ENCODE results near the gene TMEM202. TPM values are rescaled to one million over a fixed set of nuclear protein-coding genes. Genes with fewer than 3 reads are reported as not detected.
"Not testable (repeated sequence)": the region's sequence is repeated elsewhere in the genome, so short reads cannot be mapped to it uniquely, and the experiment has no call there.

The TMEM202 gene
- total and polyA plus RNA-seq, 2 donors (not counting 3 experiments of a cell fraction or from before 2014, with no cell fraction given) = not detected

DNA sequence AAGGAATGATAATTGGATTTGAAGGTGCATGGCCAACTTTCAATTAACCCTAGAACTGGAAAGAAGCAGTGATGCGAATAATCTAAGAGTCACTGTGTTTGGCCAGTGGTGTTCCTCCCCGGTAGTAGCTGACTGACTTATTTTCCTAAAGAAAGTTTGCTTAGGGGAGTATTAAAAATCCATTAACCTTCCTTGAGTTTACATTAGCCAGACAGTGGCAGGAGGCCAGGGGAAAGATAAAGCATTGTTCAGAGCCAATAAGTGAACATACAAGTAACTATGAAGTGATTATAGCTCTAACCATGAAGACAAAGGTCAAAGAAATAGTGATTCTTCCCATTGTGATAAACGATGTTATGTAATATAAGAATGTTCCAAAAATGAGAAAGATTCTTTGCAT is 8.9 kb upstream of the TMEM202 start:
- ChIA-PET POLR2A (no interaction called here), CTCF (no interaction called here)
- Histone ChIP-seq H3K36me3 (ENCODE audit: control insufficient read depth in 2 of 2, extremely low read depth in 1 of 2, insufficient read depth in 2 of 2, low read length in 2 of 2) (no peaks in the 10 kb centered on the region), H3K9me1 (replicated peaks; ENCODE audit: control insufficient read depth, extremely low read depth, insufficient read depth, low read length) (no peaks in the 10 kb centered on the region), H3K9ac (replicated peaks; ENCODE audit: extremely low read depth, insufficient read depth, low read length) (no peak overlapping the region), H2AFZ (ENCODE audit: low read depth, low read length) (no peak overlapping the region), H3K4me3 (replicated peaks in 1 of 3; ENCODE audit: insufficient read depth in 1 of 3, low read depth in 1 of 3, low read length in 3 of 3) (no peak overlapping the region), H4K20me1 (replicated peaks; ENCODE audit: control insufficient read depth, extremely low read depth, insufficient read depth, low read length) (no peaks in the 10 kb centered on the region), H3K9me3 (replicated peaks; ENCODE audit: control insufficient read depth, insufficient read depth, low read length) (no peaks in the 10 kb centered on the region), H3K27ac (ENCODE audit: insufficient read depth, low read depth, low read length) (no peak overlapping the region), H3K4me2 (ENCODE audit: insufficient read depth, low read length) (no peak overlapping the region), H3K4me1 (ENCODE audit: control insufficient read depth, extremely low read depth, insufficient read depth, low read length) (no peaks in the 10 kb centered on the region), H3K27me3 (ENCODE audit: control insufficient read depth in 2 of 2, insufficient read depth in 2 of 2, low read length in 2 of 2) (peaks cover 8 to 12% of the 10 kb centered on the region in 2 experiments), H3K79me2 (ENCODE audit: control insufficient read depth, insufficient read depth, low read length) (no peaks in the 10 kb centered on the region)
- dilution Hi-C loops (cut with MboI; ENCODE audit: extremely low pct_ligation_motif_present, low sequenced_read_pairs) (no loop called here), intact Hi-C loops (cut with micrococcal nuclease) (no loop called here)
- TF ChIP-seq, protein P1, sequence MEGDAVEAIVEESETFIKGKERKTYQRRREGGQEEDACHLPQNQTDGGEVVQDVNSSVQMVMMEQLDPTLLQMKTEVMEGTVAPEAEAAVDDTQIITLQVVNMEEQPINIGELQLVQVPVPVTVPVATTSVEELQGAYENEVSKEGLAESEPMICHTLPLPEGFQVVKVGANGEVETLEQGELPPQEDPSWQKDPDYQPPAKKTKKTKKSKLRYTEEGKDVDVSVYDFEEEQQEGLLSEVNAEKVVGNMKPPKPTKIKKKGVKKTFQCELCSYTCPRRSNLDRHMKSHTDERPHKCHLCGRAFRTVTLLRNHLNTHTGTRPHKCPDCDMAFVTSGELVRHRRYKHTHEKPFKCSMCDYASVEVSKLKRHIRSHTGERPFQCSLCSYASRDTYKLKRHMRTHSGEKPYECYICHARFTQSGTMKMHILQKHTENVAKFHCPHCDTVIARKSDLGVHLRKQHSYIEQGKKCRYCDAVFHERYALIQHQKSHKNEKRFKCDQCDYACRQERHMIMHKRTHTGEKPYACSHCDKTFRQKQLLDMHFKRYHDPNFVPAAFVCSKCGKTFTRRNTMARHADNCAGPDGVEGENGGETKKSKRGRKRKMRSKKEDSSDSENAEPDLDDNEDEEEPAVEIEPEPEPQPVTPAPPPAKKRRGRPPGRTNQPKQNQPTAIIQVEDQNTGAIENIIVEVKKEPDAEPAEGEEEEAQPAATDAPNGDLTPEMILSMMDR (IDR thresholded peaks at IDR 0.05; ENCODE audit: extremely low read depth in 1 of 2, insufficient read depth in 1 of 2, low read depth in 1 of 2, low read length in 2 of 2) = no peak
- TF ChIP-seq GATA2 (IDR thresholded peaks at IDR 0.05; ENCODE audit: insufficient read depth, insufficient read length, low read depth, low read length) = no peak
- TF ChIP-seq MYC (IDR thresholded peaks at IDR 0.05; ENCODE audit: low read depth, low read length) = no peak
- no peak for TF ChIP-seq JUN (IDR thresholded peaks at IDR 0.05; ENCODE audit: borderline replicate concordance, insufficient read depth, insufficient read length, low read depth)
- DNase-seq (ENCODE audit: low read depth, low spot score) (no peak), FAIRE-seq (no peak)
- no TSS peak for BruUV-seq (replicated peaks)

DNA sequence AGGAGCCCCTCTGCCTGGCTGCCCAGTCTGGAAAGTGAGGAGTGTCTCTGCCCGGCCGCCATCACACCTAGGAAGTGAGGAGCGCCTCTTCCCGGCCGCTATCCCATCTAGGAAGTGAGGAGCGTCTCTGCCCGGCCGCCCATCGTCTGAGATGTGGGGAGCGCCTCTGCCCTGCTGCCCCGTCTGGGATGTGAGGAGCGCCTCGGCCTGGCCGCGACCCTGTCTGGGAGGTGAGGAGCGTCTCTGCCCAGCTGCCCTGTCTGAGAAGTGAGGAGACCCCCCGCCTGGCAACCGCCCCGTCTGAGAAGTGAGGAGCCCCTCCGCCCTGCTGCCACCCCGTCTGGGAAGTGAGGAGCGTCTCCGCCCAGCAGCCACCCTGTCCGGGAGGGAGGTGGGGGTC is 1.8 kb upstream of the TMEM202 start:
- H3K9me1 ChIP-seq (replicated peaks; ENCODE audit: control insufficient read depth, extremely low read depth, insufficient read depth, low read length); POLR2A ChIA-PET; H2AFZ ChIP-seq (ENCODE audit: low read depth, low read length); H3K4me2 ChIP-seq (ENCODE audit: insufficient read depth, low read length); H3K36me3 ChIP-seq (ENCODE audit: control insufficient read depth in 2 of 2, extremely low read depth in 1 of 2, insufficient read depth in 2 of 2, low read length in 2 of 2); BruUV-seq (replicated peaks); H3K4me3 ChIP-seq (replicated peaks in 1 of 3; ENCODE audit: insufficient read depth in 1 of 3, low read depth in 1 of 3, low read length in 3 of 3); dilution Hi-C loops (cut with MboI; ENCODE audit: extremely low pct_ligation_motif_present, low sequenced_read_pairs); CTCF ChIA-PET; H4K20me1 ChIP-seq (replicated peaks; ENCODE audit: control insufficient read depth, extremely low read depth, insufficient read depth, low read length); H3K9me3 ChIP-seq (replicated peaks; ENCODE audit: control insufficient read depth, insufficient read depth, low read length); H3K79me2 ChIP-seq (ENCODE audit: control insufficient read depth, insufficient read depth, low read length); FAIRE-seq; H3K4me1 ChIP-seq (ENCODE audit: control insufficient read depth, extremely low read depth, insufficient read depth, low read length); DNase-seq (ENCODE audit: low read depth, low spot score); H3K9ac ChIP-seq (replicated peaks; ENCODE audit: extremely low read depth, insufficient read depth, low read length); intact Hi-C loops (cut with micrococcal nuclease); H3K27ac ChIP-seq (ENCODE audit: insufficient read depth, low read depth, low read length): not testable (repeated sequence)
- H3K27me3 ChIP-seq (ENCODE audit: control insufficient read depth in 2 of 2, insufficient read depth in 2 of 2, low read length in 2 of 2) = peaks cover 4 to 11% of the 10 kb centered on the region in 2 experiments
